Stimulated activated CD4-positive, alpha-beta T cell treated with anti-CD3 and anti-CD28 coated beads, Interleukin-1b, Interleukin-23, amount 100 ng/mL, for 4 hours (primary cell): Measurements from ENCODE around the gene NHP2.
A peak's percentile ranks its signal among the peaks of the same experiment; 100 is the strongest.

Experiments used
- DNase-seq, 2 donors: peaks; one replicate each; pipeline ENCODE4 v3.0.0-alpha.2; 2020; ENCODE audit warnings: low read depth in 2 of 2

NHP2 gene

GRCh38 chr5:178114325-178115135, 39.2 kb downstream of the NHP2 start:
- DNase-seq = peak; percentile 18 to 25

GRCh38 chr5:178113841-178114324, 39.8 kb downstream of the NHP2 start:
- peak in 1 of 2 donors; percentile 34 for DNase-seq

GRCh38 chr5:178113141-178113787, 40.4 kb downstream of the NHP2 start, which contains the start of gene N4BP3:
Gene N4BP3 (plus strand): TSS chr5:178113532. CDS start chr5:178119584, 6,052 bp downstream.
- peak; percentile 76 to 84 for DNase-seq

DNA sequence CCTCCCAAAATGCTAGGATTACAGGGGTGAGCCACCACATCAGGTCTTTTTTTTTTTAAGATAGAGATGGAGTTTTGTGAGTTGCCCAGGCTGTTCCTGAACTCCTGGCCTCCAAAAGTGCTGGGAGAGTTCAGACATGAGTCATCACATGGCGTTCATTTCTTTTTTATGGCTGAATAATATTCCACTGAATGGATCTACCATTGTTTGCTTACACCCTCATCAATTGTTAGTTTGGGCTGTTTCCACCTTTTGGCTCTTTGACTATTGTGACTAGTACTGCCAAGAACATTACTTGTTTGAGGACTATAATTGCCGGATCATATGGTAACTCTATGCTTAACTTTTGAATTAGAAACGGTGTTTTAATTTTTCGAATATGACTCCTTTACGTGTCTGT, 41.1 kb downstream of the NHP2 start:
- DNase-seq = no peak

GRCh38 chr5:178111925-178112324, 41.8 kb downstream of the NHP2 start:
- DNase-seq = no peak

DNA sequence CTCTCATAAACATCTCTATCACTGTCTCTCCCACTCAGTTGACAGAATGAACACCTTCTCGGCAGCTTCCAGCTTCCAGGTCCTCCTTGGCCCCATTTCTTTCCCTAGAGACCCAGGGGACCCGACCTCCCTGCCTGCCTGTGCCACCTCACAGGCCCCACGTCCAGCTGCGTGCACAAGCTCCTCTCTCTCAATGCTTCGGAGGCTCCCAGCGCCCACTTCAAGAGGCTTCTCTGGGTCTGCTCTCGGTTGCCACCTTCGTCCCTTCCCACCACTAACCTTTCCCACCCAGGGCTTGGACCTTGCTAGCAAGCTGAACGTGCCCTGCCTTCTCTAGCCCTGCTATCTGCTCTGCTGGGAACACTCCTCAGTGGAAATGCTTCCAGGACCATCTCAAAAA, 43.2 kb downstream of the NHP2 start:
- DNase-seq = no peak

- no peak for DNase-seq
Measured at GRCh38 chr5:178108966-178109365, 44.7 kb downstream of the NHP2 start.

- no peak for DNase-seq
Measured at GRCh38 chr5:178108446-178108845, 45.2 kb downstream of the NHP2 start.

DNA sequence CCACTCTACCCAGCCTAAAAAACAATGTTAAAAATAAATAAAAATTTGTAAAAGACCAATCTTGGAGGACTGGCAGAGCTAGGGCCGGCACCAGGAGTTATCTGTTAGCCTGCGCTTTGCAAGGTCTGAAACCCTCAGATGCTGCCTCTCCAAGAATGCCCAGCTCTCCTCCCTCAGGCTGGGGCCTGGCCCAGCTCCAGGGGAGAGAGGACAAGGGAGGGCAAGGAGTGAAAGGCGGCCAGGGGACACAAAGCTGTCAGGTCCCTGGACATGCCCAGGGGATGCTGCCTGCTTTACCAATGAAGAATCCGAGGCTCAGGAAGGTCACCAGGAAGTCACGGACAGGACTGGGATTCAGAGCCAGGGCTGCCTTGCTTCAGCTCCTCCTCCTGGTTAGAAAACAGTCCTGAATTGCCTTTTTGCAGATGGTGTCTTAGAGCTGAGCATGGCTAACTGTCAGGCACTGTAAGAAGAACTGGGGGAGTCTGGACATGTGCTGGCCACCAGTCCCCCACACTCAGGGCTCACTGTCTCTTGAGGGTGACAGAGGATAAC, 45.9 kb downstream of the NHP2 start:
- no peak for DNase-seq

DNA sequence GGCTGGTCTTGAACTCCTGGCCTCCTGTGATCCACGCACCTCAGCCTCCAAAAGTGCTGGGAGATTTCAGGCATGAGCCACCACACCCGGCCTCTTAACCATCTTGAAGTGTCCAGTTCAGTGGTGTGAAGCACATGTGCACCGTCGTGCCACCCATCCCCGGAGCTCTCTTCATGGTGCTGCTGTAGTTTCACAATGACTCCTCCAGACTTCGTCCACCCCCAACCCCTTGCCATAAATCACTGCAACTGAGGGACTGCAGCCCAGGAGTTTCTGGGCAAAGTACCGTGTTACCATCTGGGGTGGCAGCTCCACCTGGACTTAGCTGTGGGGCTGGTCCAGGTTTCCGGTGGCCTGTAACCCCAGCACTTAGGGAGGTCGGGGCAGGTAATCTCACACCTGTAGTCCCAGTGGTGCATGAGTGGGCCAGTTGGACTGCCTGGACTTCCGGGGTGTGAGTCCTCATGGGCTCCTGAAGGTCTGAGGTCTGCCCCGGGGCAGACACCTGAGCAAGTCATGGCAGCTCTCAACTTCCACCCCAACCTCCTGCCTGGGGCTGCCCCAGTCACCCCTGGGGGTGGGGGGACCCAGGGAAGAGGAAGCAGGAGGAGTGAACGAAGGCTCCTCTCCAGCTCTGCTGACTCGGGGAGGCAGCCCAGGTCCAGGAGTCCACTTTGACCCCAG, 47.0 kb downstream of the NHP2 start:
- no peak for DNase-seq

DNA sequence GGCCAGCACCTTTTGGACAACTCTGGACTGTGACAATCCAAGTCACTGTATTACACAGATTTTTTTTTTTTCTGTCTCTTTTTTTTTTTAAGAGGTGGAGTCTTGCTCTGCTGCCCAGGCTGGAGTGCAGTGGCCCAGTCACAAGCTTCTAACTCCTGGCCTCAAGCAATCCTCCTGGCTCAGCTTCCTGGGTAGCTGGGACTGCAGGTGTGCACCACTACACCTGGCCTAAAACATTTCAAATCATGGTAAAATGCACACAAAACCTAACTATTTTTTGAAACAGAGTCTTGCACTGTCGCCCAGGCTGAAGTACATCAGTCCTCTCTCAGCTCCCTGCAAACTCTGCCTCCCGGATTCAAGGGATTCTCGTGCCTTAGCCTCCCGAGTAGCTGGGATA, 47.6 kb downstream of the NHP2 start:
- DNase-seq = no peak

DNA sequence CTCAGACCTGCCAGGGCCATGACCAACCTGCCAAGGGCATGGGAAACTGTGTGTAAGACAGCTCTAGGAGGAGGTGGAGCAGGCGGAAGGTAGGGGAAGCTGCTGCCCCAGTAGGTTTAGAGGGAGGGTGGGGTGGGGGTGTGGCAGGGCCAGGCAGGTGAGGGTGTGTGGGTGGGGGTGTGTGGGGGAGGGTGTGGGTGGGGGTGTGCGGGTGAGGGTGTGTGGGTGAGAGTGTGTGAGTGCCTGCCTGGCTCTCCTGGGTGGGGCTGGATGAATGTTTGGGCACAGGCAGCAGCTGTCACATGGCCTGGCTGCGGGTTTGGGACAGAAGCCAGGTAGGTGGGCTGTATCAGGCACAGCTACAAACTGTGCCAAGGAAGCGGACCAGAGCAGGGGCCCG, 49.2 kb downstream of the NHP2 start:
- DNase-seq = no peak

- no peak for DNase-seq
Measured at GRCh38 chr5:178103612-178104011, 50.1 kb downstream of the NHP2 start.
